ENCODE results near the gene CEMIP. TPM values are rescaled to one million over a fixed set of nuclear protein-coding genes. Genes with fewer than 3 reads are reported as not detected.
"Not testable (repeated sequence)": the region's sequence is repeated elsewhere in the genome, so short reads cannot be mapped to it uniquely, and the experiment has no call there.

Gene CEMIP
- total and polyA plus RNA-seq, 2 of the 8 experiments (the other 6 are each of a cell fraction or from before 2014, with no cell fraction given): 0.11 to 0.60 TPM

DNA sequence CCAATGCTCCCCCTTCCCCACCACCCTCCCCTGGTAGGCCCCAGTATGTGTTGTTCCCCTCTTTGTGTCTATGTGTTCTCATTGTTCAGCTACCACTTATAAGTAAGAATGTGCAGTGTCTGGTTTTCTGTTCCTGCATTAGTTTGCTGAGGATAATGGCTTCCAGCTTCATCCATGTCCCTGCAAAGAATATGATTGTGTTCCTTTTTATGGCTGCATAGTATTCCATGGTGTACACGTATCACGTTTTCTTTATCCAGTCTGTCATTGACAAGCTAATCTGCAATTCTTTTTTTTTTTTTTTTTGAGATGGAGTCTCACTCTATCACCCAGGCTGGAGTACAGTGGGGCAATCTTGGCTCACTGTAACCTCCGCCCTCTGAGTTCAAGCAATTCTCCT lies 15.9 kb upstream of the CEMIP start:
- DNase-seq (ENCODE audit: low read depth in 1 of 2, low spot score in 2 of 2); H3K9me3 ChIP-seq (ENCODE audit: insufficient read depth in 2 of 2, low read depth in 1 of 2, low read length in 1 of 2); H2BK20ac ChIP-seq (ENCODE audit: low read length); H2BK15ac ChIP-seq (ENCODE audit: low read length); H3K4ac ChIP-seq (replicated peaks; ENCODE audit: insufficient read length, low read depth, low read length); H2AK5ac ChIP-seq (ENCODE audit: low read depth, low read length); H3K36me3 ChIP-seq (ENCODE audit: control insufficient read depth in 2 of 4, insufficient read depth in 4 of 4, low read length in 3 of 4); H3K27me3 ChIP-seq (replicated peaks in 1 of 4; ENCODE audit: control insufficient read depth in 3 of 4, extremely low read depth in 1 of 4, insufficient read depth in 3 of 4, low read length in 3 of 4); H3K79me1 ChIP-seq (ENCODE audit: low read depth, low read length); H3K18ac ChIP-seq (ENCODE audit: extremely low read depth, low read length); H3K23ac ChIP-seq (ENCODE audit: insufficient read length); H3K4me2 ChIP-seq (ENCODE audit: insufficient read depth in 1 of 2, low read depth in 2 of 2, low read length in 2 of 2); H3K56ac ChIP-seq (replicated peaks; ENCODE audit: insufficient read length, low read depth, low read length); H3K27ac ChIP-seq (ENCODE audit: low read depth, low read length); H4K5ac ChIP-seq (ENCODE audit: insufficient read length, low read depth, low read length); H4K8ac ChIP-seq (ENCODE audit: extremely low read depth, insufficient read depth, low read length); FAIRE-seq; POLR2A ChIA-PET (ENCODE audit: partially characterized antibody); H2BK120ac ChIP-seq (replicated peaks; ENCODE audit: low read depth, low read length); H4K91ac ChIP-seq (replicated peaks; ENCODE audit: insufficient read length, low read length); H3K79me2 ChIP-seq (ENCODE audit: control insufficient read depth in 1 of 2, insufficient read depth in 2 of 2, low read length in 2 of 2); H3K4me3 ChIP-seq (ENCODE audit: extremely low read depth in 1 of 4, insufficient read depth in 2 of 4, low read depth in 3 of 4, low read length in 4 of 4); H3K4me1 ChIP-seq (replicated peaks in 1 of 4; ENCODE audit: control insufficient read depth in 3 of 4, insufficient read depth in 4 of 4, low read length in 3 of 4); H4K20me1 ChIP-seq (replicated peaks in 1 of 2; ENCODE audit: control insufficient read depth in 1 of 2, insufficient read depth in 2 of 2, low read length in 2 of 2); H2AFZ ChIP-seq (ENCODE audit: low read length); H2BK5ac ChIP-seq (ENCODE audit: low read depth, low read length); H3K14ac ChIP-seq (ENCODE audit: insufficient read length); H3K9ac ChIP-seq (replicated peaks in 1 of 4; ENCODE audit: extremely low read depth in 1 of 4, low read depth in 3 of 4, low read length in 3 of 4); H3K23me2 ChIP-seq (ENCODE audit: low read depth, low read length); H2BK12ac ChIP-seq (ENCODE audit: low read depth, low read length): not testable (repeated sequence)
- 90% methylated on average over 2 of the region's 3 CpGs; no CpG with 5 or more reads in 1 of the 2 experiments for WGBS, 2 experiments (ENCODE audit: extremely low coverage in 1 of 2, insufficient coverage in 1 of 2, insufficient read length in 1 of 2, insufficient replicate concordance in 2 of 2, low coverage in 1 of 2, low lambda C conversion rate in 2 of 2, missing lambda C conversion rate in 1 of 2)
- CTCF ChIA-PET (ENCODE audit: partially characterized antibody): interaction anchor here (1.0 to 6.8 kb wide), 4 partner anchors 14 to 196 kb away, joined by 3 to 63 read pairs (median 6); partner anchors contain the start of gene CEMIP
